Islet precursor cell (in vitro differentiated cells): ENCODE measurements around the gene MARCHF6.
A peak's percentile ranks its signal among the peaks of the same experiment; 100 is the strongest.
"Not testable (repeated sequence)": the region's sequence is repeated elsewhere in the genome, so short reads cannot be mapped to it uniquely, and the experiment has no call there.

Experiments
- DNase-seq: peaks from one replicate; pipeline ENCODE4 v3.0.0-alpha.2; 2018

The MARCHF6 gene

GRCh38 chr5:10323588-10324488 lies 29.7 kb upstream of the MARCHF6 start:
- peak; percentile 30 for DNase-seq

- DNase-seq, result peak; percentile 33
These were observed 28.8 kb upstream of the MARCHF6 start for GRCh38 chr5:10324518-10325370.

- DNase-seq, result peak; percentile 40
These were observed 25.2 kb upstream of the MARCHF6 start for GRCh38 chr5:10328323-10328722.

GRCh38 chr5:10329446-10329819 lies 24.1 kb upstream of the MARCHF6 start:
- peak; percentile 3 for DNase-seq

GRCh38 chr5:10329820-10330481 lies 23.5 kb upstream of the MARCHF6 start:
- no peak for DNase-seq

GRCh38 chr5:10330511-10331230 lies 22.8 kb upstream of the MARCHF6 start:
- peak; percentile 43 for DNase-seq

GRCh38 chr5:10331341-10331796 lies 22.1 kb upstream of the MARCHF6 start:
- DNase-seq, result peak; percentile 32

GRCh38 chr5:10332301-10332700 lies 21.2 kb upstream of the MARCHF6 start:
- peak; percentile 45 for DNase-seq

GRCh38 chr5:10333154-10334006 lies 20.1 kb upstream of the MARCHF6 start:
- DNase-seq, result peak; percentile 70

- DNase-seq, result peak; percentile 25
These were observed 18.7 kb upstream of the MARCHF6 start for GRCh38 chr5:10334831-10335230.

GRCh38 chr5:10335711-10336470 lies 17.6 kb upstream of the MARCHF6 start:
- peak; percentile 56 for DNase-seq

- peak; percentile 4 for DNase-seq
These were observed 16.4 kb upstream of the MARCHF6 start for GRCh38 chr5:10337107-10337506.

GRCh38 chr5:10337986-10338385 lies 15.5 kb upstream of the MARCHF6 start:
- DNase-seq, result peak; percentile 5

GRCh38 chr5:10338686-10339057 lies 14.8 kb upstream of the MARCHF6 start:
- no peak for DNase-seq

GRCh38 chr5:10339058-10339811 lies 14.3 kb upstream of the MARCHF6 start:
- DNase-seq, result no peak

- no peak for DNase-seq
These were observed 13.5 kb upstream of the MARCHF6 start for GRCh38 chr5:10339958-10340357.

GRCh38 chr5:10343486-10343885 lies 10.0 kb upstream of the MARCHF6 start:
- no peak for DNase-seq

GRCh38 chr5:10344461-10345106 lies 8.9 kb upstream of the MARCHF6 start:
- DNase-seq, result not testable (repeated sequence)

- no peak for DNase-seq
These were observed 5.2 kb upstream of the MARCHF6 start for GRCh38 chr5:10348258-10348657.
